Activated CD8-positive, alpha-beta memory T cell treated with anti-CD3 and anti-CD28 coated beads, Interleukin-2, amount 10 ng/mL, durations not matched to agents 7 days and 5 days (primary cell): ENCODE results near the gene CLIP1. TPM values are rescaled to one million over a fixed set of nuclear protein-coding genes. Genes with fewer than 3 reads are reported as not detected.

ENCODE experiments used
- ATAC-seq: fragments of 150-1000 bp; cut with Tn5 transposase; one replicate; pipeline ENCODE4 v1.10.0; 2021; ENCODE audit warnings: moderate library complexity
- CTCF ChIA-PET: fragments of 350-600 bp; sonication (Branson Sonifier 250); formaldehyde crosslinking; loops from one replicate; lab custom pipeline; 2021; ENCODE audit warnings: antibody characterized with exemption; lab: Charles Lee
- DNase-seq: peaks from one replicate; pipeline ENCODE4 v3.0.0-alpha.2; 2020
- H3K27ac Mint-ChIP-seq: one replicate; pipeline ENCODE4 v1.8.0; 2021; ENCODE audit warnings: mild to moderate bottlenecking, mixed read lengths
- H3K27me3 Mint-ChIP-seq: one replicate; pipeline ENCODE4 v1.8.0; 2021; ENCODE audit warnings: mixed read lengths
- H3K36me3 Mint-ChIP-seq: one replicate; pipeline ENCODE4 v1.8.0; 2021; ENCODE audit warnings: mild to moderate bottlenecking, mixed read lengths
- H3K4me1 Mint-ChIP-seq: one replicate; pipeline ENCODE4 v1.8.0; 2021; ENCODE audit warnings: mixed read lengths
- H3K4me3 Mint-ChIP-seq: one replicate; pipeline ENCODE4 v1.8.0; 2021; ENCODE audit warnings: mild to moderate bottlenecking, moderate library complexity, mixed read lengths
- H3K9me3 Mint-ChIP-seq: one replicate; pipeline ENCODE4 v1.8.0; 2022; ENCODE audit warnings: low read depth, mixed read lengths
- total RNA-seq, 2 experiments: library from RNA; stranded (reverse); gene quantifications; one replicate each; pipeline ENCODE4 v1.2.3, GENCODE V29; 2021

The CLIP1 gene
- total RNA-seq, 2 experiments from 2014 or later, result 56.2 to 75.7 TPM

DNA sequence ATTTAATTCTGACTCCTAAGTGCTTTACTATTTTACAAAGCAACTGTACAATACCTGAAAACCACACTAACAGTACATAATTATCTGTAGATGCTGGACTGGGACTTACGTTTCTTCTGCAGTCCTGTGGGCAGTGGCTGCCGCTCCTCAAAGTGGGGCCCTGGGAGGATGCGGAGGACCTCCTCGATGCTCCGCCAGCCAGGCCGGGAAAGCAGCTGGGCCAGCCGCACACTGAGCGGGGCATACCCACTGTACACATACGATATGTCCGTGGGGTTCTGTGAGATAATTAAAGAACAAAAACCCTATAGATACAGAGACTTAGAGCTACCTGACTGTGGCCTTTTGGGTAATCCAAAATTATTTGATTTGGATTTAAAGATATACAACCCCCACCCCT, 189.8 kb downstream of the CLIP1 start:
- H3K9me3 Mint-ChIP-seq, result no peaks in the 10 kb centered on the region
- no peak overlapping the region for H3K27ac Mint-ChIP-seq
- H3K4me3 Mint-ChIP-seq, result no peak overlapping the region
- ATAC-seq, result no peak
- peaks cover 8% of the 10 kb centered on the region for H3K4me1 Mint-ChIP-seq
- DNase-seq, result no peak
- no peaks in the 10 kb centered on the region for H3K27me3 Mint-ChIP-seq
- peaks cover 15% of the 10 kb centered on the region for H3K36me3 Mint-ChIP-seq
- CTCF ChIA-PET, result interaction anchor here (0.8 to 1.1 kb wide), 2 partner anchors 13 to 238 kb away, joined by 3 read pairs; no protein-coding TSS in a partner anchor

DNA sequence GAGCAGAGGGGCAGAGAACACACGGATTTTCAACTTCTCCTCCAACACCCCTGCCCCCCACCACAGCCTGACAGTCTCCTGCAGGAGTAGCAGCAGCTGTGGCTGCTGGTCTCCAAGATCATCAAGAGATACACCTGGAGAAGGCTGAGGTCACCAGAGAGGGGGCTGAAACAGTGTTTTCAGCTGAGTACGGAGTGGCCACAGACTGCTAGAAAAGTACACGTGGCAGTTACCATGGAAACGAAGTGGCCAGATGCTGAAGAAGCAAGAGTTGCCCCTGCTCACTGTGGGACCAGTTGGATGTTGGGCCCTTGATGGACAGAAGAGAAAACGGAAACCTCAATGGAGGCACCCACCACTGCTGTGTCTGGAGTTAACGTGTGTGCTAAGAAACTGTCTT, 191.7 kb downstream of the CLIP1 start:
- CTCF ChIA-PET, result interaction anchor here (0.8 to 2.7 kb wide), 3 partner anchors 13 to 169 kb away, joined by 3 to 8 read pairs (median 7); partner anchors contain the start of gene VPS33A
- H3K36me3 Mint-ChIP-seq, result peaks cover 14% of the 10 kb centered on the region
- H3K27me3 Mint-ChIP-seq, result no peaks in the 10 kb centered on the region
- H3K4me1 Mint-ChIP-seq, result peaks cover 20% of the 10 kb centered on the region
- H3K9me3 Mint-ChIP-seq, result no peaks in the 10 kb centered on the region
- DNase-seq (no peak), ATAC-seq (no peak)
- no peak overlapping the region for H3K27ac Mint-ChIP-seq
- no peak overlapping the region for H3K4me3 Mint-ChIP-seq

- Mint-ChIP-seq H3K4me1 (peaks cover 35% of the 10 kb centered on the region), H3K27me3 (no peaks in the 10 kb centered on the region), H3K4me3 (peak overlapping the region; percentile 85), H3K36me3 (peaks cover 8% of the 10 kb centered on the region), H3K9me3 (no peaks in the 10 kb centered on the region), H3K27ac (peak overlapping the region; percentile 86)
- no peak for DNase-seq
- CTCF ChIA-PET, result interaction anchor here (3.4 to 3.6 kb wide), 2 partner anchors 16 to 38 kb away, joined by 33 to 34 read pairs; partner anchors contain the start of gene VPS33A
- no peak for ATAC-seq
Observed at GRCh38 chr12:122228092-122228491, 194.4 kb downstream of the CLIP1 start.

GRCh38 chr12:122227341-122227740, 195.1 kb downstream of the CLIP1 start:
- Mint-ChIP-seq H3K27me3 (no peaks in the 10 kb centered on the region), H3K9me3 (no peaks in the 10 kb centered on the region), H3K4me3 (peak overlapping the region; percentile 85), H3K27ac (peak overlapping the region; percentile 86), H3K36me3 (peaks cover 9% of the 10 kb centered on the region), H3K4me1 (peaks cover 39% of the 10 kb centered on the region)
- DNase-seq, result peak; percentile 84
- CTCF ChIA-PET, result interaction anchor here (1.0 to 3.6 kb wide), 8 partner anchors 9 to 61 kb away, joined by 3 to 34 read pairs (median 4); partner anchors contain the start of gene VPS33A
- peak; percentile 16 for ATAC-seq

- Mint-ChIP-seq H3K27ac (peak overlapping the region; percentile 86), H3K4me1 (peaks cover 41% of the 10 kb centered on the region), H3K27me3 (no peaks in the 10 kb centered on the region), H3K36me3 (peaks cover 13% of the 10 kb centered on the region), H3K4me3 (peak overlapping the region; percentile 85), H3K9me3 (no peaks in the 10 kb centered on the region)
- DNase-seq, result no peak
- CTCF ChIA-PET, result interaction anchor here (0.6 to 3.6 kb wide), 14 partner anchors 9 to 245 kb away, joined by 3 to 34 read pairs (median 4); partner anchors contain the start of gene VPS33A
- peak; percentile 66 for ATAC-seq
Observed at GRCh38 chr12:122226366-122227125, 195.9 kb downstream of the CLIP1 start.

DNA sequence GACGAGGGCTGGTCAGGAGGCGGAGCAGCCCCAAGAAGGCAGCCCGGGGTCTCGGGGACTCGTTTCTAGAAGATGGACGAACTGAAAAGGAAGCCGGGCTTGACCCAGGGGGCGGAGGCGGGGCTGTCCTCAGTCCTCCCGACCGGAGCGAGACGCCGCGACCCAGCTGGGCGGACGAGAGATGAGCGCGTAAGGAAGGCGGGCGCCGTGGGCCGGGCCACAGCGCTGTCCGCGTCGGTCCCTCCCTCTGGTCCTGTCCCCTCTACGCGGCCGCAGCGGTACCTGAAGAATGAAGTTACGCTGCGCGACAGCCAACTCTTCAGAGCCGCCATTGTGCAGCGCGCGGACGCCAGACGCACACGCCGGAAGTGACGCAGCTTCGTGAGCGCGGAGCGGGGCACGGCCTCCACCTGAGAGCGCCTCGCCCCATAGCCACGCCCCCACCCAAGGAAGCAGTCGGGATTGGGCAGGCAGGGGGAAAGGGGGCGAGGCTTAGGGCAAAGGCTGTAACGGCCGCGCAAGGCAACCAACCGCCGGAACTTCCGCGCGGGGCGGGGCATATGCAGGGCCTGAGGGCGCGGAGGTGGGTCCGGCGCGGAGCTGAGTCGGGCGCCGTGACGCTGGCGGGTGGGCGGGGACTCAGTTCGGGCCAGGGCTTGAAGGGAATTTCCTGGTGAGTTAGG, 196.6 kb downstream of the CLIP1 start, which contains the start of gene DIABLO:
TSS of gene DIABLO (minus strand) at position 370 of the 683 bp plus-strand sequence. CDS start at position 332, 38 bp downstream.
- H3K4me3 Mint-ChIP-seq, result peak within 1 kb of the TSS; percentile 85
- peak within 1 kb of the TSS; percentile 91 for H3K27ac Mint-ChIP-seq
- no peaks in the 10 kb centered on the region for H3K27me3 Mint-ChIP-seq
- ATAC-seq (peak; percentile 91), DNase-seq (peak; percentile 100)
- H3K4me1 Mint-ChIP-seq, result peaks cover 45% of the 10 kb centered on the region
- H3K9me3 Mint-ChIP-seq, result no peaks in the 10 kb centered on the region
- CTCF ChIA-PET, result interaction anchor here (0.6 to 3.6 kb wide), 10 partner anchors 12 to 246 kb away, joined by 3 to 34 read pairs (median 4); partner anchors contain the start of gene VPS33A
- peaks cover 17% of the 10 kb centered on the region for H3K36me3 Mint-ChIP-seq

Other genes starting within 250 kb of the CLIP1 start
- not detected for gene IL31, start 248.4 kb downstream of the CLIP1 start, total RNA-seq
- under 1 TPM in 1 of 2 experiments, not detected in 1; 0.67 TPM for gene LRRC43, start 239.5 kb downstream of the CLIP1 start, total RNA-seq
- under 1 TPM; 0.19 to 0.76 TPM for gene B3GNT4, start 219.0 kb downstream of the CLIP1 start, total RNA-seq
- gene DIABLO, start 196.6 kb downstream of the CLIP1 start, total RNA-seq, result 10 to 100 TPM; 40.3 to 46.1 TPM
- 10 to 100 TPM; 26.2 to 37.3 TPM for gene VPS33A, start 156.2 kb downstream of the CLIP1 start, total RNA-seq
- 10 to 100 TPM; 45.2 to 45.3 TPM for gene ZCCHC8, start 78.3 kb upstream of the CLIP1 start, total RNA-seq
- 100 to 1,000 TPM; 102 to 113 TPM for gene RSRC2, start 104.3 kb upstream of the CLIP1 start, total RNA-seq
- gene KNTC1, start 104.6 kb upstream of the CLIP1 start, total RNA-seq, result 100 to 1,000 TPM; 129 to 200 TPM